Eye (tissue), 1 donor: ENCODE measurements around the gene PRTN3.
"Not testable (repeated sequence)": the region's sequence is repeated elsewhere in the genome, so short reads cannot be mapped to it uniquely, and the experiment has no call there.

Source experiments
- DNase-seq: peaks from one replicate; pipeline ENCODE4 v3.0.0-alpha.2; 2015

The PRTN3 gene

GRCh38 chr19:849195-849594 lies 8.4 kb downstream of the PRTN3 start:
- not testable (repeated sequence) for DNase-seq

- DNase-seq, result peak; percentile 73
Observed at GRCh38 chr19:850221-850978, 9.6 kb downstream of the PRTN3 start.

- DNase-seq, result no peak
Observed at GRCh38 chr19:850979-851335, 10.2 kb downstream of the PRTN3 start.

DNA sequence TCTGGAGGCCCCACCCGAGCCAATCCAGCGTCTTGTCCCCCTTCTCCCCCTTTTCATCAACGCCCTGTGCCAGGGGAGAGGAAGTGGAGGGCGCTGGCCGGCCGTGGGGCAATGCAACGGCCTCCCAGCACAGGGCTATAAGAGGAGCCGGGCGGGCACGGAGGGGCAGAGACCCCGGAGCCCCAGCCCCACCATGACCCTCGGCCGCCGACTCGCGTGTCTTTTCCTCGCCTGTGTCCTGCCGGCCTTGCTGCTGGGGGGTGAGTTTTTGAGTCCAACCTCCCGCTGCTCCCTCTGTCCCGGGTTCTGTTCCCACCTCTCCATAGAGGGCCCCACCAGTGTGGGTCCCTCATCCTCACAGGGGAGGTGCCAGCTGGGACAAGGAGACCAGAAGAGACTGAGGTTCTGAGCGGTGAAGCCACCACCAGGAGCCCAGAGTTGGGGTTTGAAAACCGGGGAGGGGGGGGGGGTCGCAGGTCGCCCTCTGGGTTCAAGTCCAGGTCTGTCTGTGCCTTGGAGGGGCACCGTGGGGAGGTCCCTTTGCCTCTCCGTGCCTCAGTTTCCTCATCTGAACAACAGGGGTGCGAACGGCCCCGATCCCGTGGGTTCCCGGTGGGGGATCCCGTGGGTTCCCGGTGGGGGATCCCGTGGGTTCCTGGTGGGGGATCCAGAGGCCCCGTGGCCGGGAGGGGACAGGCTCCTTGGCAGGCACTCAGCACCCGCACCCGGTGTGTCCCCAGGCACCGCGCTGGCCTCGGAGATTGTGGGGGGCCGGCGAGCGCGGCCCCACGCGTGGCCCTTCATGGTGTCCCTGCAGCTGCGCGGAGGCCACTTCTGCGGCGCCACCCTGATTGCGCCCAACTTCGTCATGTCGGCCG lies 11.6 kb downstream of the PRTN3 start, which contains the start of gene ELANE:
Gene ELANE, plus strand, starts transcription at position 168 of the 878 bp plus-strand sequence. Its CDS starts 26 bp downstream, at position 194.
- DNase-seq, result no peak

- no peak for DNase-seq
Observed at GRCh38 chr19:853014-853585, 12.3 kb downstream of the PRTN3 start.

DNA sequence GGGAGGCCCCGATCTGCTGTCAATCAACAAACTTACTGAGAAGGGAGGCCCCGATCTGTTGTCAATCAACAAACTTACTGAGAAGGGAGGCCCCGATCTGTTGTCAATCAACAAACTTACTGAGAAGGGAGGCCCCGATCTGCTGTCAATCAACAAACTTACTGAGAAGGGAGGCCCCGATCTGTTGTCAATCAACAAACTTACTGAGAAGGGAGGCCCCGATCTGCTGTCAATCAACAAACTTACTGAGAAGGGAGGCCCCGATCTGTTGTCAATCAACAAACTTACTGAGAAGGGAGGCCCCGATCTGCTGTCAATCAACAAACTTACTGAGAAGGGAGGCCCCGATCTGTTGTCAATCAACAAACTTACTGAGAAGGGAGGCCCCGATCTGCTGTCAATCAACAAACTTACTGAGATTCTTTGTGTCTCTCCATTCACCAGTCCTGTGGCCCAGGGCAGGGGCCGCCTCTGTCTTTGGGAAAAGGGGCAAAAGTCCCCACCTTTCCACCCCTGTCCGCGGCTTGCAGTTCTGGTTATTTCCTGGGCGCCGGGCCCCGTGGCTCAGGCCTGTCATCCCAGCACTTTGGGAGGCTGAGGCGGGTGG lies 12.9 kb downstream of the PRTN3 start:
- DNase-seq, result not testable (repeated sequence)

DNA sequence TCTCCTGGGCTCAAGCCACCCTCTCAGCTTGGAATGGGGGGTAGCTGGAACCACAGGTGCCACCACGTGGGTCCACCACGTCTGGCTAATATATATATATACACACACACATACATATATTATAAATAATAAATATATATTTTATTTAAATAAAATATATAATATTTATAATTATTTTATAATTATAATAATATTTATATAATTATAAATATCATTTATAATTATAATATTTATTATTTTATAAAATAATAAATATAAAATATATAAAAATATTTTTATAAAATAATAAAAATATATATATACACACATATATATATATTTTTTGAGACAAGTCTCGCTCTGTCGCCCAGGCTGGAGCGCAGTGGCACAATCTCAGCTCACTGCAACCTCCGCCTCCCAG lies 13.8 kb downstream of the PRTN3 start:
- no peak for DNase-seq

GRCh38 chr19:855142-855541 lies 14.3 kb downstream of the PRTN3 start:
- no peak for DNase-seq

DNA sequence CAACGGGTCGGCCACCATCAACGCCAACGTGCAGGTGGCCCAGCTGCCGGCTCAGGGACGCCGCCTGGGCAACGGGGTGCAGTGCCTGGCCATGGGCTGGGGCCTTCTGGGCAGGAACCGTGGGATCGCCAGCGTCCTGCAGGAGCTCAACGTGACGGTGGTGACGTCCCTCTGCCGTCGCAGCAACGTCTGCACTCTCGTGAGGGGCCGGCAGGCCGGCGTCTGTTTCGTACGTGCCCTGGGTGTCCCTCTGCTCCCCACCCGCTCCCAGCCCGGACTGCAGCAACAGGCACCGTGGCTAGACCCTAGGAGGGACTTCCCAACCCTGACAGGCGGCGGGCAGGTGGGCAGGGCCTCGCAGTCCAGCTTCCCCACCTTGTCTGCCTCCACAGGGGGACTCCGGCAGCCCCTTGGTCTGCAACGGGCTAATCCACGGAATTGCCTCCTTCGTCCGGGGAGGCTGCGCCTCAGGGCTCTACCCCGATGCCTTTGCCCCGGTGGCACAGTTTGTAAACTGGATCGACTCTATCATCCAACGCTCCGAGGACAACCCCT lies 14.8 kb downstream of the PRTN3 start:
- no peak for DNase-seq

DNA sequence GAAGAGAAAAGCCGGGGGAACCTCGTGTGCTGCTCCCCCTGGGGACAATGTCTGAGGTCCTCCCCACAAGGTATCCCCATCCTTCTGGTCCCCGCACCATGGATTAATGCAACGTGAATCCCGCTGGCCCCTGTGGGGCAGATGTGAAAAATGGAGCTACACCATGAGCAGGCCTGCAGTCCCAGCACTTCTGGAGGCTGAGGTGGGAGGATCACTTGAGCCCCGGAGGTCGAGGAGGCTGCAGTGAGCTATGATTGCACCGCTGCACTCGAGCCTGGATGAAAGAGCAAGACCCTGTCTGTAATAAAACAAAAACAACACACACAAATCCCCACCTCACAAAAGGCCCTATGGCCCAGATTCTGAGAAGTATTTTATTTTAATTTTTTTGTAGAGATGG lies 17.5 kb downstream of the PRTN3 start:
- DNase-seq, result no peak

DNA sequence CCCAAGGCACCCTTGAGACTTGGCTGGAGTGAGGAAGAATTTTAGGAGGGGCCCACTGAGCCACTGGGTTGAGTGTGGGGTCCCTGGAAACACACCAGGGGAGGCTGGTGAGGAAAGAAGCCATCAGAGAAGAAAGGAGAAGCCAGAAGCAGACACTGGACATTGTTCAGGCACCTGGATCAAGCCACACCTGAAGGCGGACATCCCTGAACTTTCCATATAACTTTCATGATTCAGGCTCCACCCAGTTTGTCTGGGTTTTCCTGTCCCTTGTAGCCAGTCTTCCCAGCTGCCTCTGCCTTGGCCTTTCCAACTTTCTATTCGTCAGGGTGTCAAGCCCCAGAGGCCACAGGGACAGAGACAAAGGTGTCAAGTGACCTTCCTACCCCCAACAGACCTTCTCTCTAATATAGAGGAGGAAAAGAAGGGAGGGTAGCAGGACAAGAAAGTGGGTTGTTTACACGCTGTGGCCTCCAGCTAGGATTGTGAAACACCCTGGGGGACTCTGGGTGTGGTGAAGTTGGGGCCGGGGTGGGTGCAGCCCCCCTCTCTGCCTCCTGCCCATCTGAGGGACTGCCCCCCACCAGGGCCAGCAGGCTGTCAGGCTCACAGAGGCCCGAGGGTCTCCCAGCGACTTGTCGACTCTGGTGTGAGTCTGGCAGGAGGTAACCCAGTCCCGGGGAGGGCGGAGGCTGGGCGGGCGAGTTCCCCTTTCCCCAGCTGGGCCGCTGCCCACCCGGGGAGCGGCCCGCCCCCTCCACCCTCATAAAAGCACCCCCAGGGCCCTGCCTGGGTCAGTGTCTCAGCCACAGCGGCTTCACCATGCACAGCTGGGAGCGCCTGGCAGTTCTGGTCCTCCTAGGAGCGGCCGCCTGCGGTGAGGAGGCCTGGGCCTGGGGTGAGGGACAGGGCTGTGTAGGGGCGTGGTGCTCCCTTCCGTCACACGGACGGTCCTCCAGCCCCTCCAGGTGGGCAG lies 18.4 kb downstream of the PRTN3 start, which contains the start of gene CFD:
Gene CFD, plus strand, starts transcription at position 797 of the 976 bp plus-strand sequence. Its CDS starts 26 bp downstream, at position 823.
- DNase-seq, result no peak

GRCh38 chr19:861141-861755 lies 20.4 kb downstream of the PRTN3 start:
- DNase-seq, result no peak

DNA sequence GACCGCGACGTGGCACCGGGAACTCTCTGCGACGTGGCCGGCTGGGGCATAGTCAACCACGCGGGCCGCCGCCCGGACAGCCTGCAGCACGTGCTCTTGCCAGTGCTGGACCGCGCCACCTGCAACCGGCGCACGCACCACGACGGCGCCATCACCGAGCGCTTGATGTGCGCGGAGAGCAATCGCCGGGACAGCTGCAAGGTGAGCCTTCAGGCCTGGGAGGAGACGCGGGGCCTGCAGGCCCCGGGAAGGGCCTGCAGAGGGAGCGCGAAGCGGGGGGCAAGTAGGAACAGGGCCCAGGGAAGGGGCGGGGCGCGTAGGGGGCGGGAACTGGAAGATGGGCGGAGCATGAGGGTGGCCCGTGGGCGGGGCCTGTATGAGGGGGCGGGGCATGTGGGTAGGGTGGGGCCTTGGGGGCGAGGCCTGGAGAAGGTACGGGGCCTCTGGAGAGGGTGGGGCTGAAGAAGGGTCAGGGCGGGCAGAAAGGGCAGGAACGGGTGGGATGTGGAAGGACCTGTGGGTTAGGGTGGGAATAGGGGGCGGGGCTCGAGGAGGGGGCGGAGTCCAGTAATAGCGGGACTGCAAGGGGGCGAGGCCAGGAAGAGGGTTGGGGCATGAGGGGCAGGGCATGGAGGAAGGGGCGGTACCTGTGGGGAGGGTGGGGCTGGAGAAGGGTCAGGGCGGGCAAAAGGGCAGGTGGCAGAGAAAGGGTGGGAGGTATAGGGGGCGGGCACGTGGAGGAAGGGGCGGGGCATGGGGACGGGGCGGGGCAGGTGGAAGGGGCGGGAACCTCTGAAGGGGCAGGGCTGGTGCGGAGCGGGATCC lies 21.2 kb downstream of the PRTN3 start:
- peak; percentile 34 for DNase-seq

DNA sequence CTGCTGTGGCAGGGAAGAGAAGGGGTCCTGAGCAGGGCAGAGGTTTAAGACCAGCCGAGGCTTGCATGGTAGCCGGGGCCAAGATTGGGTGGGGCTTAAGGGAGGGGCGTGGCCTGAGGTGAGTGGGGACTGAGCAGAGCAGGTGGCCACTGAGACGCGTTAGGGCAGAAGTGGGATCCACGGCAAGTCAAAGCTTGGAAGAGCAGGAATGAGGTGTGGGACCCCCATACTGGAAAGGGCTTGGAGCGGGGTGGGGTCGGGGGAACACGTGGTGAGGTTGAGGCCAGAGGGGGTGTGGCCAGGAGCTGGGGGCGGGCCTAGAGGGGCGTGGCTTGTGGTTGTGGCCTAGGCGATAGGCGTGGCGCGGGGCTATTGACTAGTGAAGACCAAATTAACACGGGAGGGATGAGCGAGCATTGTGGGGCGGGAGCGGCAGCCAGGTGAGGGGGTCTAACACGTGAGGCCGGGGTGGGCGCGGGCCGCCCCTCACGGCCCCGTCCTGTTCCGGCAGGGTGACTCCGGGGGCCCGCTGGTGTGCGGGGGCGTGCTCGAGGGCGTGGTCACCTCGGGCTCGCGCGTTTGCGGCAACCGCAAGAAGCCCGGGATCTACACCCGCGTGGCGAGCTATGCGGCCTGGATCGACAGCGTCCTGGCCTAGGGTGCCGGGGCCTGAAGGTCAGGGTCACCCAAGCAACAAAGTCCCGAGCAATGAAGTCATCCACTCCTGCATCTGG lies 21.9 kb downstream of the PRTN3 start:
- DNase-seq, result peak; percentile 79

- DNase-seq, result no peak
Observed at GRCh38 chr19:863315-863620, 22.5 kb downstream of the PRTN3 start.

DNA sequence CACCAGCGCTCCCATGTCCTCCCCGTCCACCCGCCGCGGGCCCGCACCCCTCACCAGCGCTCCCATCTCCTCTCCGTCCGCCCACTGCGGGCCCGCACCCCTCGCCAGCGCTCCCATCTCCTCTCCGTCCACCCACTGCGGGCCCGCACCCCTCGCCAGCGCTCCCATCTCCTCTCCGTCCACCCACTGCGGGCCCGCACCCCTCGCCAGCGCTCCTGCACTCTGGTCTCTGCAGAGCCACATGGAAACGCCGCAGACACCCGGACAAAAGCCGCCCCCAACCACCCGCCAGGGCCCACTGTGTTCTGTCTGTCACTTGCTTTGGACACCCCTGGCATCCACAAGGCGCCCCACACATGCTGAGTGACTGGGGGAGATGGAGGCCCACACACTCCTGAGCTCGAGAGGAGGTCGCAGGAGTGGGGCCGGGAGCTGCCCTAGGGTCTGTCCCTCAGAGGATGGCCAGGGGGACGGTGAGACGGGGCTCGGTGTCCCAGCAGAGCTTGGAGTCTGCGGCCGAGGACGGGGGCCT lies 26.0 kb downstream of the PRTN3 start:
- no peak for DNase-seq

GRCh38 chr19:867301-867793 lies 26.5 kb downstream of the PRTN3 start:
- DNase-seq, result peak; percentile 33

DNA sequence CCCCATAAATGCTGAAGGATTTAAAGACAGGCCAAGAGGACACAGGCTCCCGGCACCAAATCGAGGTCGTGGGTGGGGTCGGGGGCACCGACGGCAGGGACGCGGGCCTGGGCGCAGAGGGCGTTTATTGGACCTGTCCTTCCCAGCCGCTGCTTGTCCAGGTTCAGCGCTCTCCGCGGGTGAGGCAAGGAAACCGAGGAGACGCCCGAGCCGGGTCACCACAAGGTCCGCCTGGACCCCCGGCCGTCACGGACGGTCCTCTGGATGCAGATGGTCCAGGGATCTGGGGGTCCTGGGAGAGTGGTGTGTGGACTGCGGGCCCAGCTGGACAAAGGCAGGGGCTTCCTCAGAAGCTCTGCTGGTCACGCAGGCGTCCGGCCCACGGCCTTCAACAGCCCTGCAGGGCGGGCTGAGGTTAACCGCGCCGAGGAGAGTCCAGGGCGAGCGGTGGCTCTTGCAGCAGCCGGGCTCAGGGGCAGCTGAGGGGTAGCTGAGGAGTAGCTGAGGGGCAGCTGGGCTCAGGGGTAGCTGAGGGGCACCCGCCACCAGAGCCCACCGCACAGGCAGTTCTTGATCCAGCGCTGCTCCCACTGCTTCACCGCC lies 27.2 kb downstream of the PRTN3 start:
- DNase-seq, result no peak
